GM18909 (cell line): ENCODE results near the gene FAM241B.

Experiments
- ATAC-seq: cut with Tn5 transposase; IDR thresholded peaks from one replicate; pipeline ENCODE4 v1.9.1; 2021; ENCODE audit warnings: mild to moderate bottlenecking; ENCODE audit not compliant: unreplicated experiment, poor library complexity

Gene FAM241B

GRCh38 chr10:69662901-69663300 is 32.9 kb downstream of the FAM241B start:
- no peak for ATAC-seq

GRCh38 chr10:69663369-69663947 is 33.4 kb downstream of the FAM241B start:
- ATAC-seq = no peak

GRCh38 chr10:69665474-69666320 is 35.6 kb downstream of the FAM241B start:
- ATAC-seq = no peak

GRCh38 chr10:69666756-69667155 is 36.7 kb downstream of the FAM241B start:
- no peak for ATAC-seq

GRCh38 chr10:69668721-69669120 is 38.7 kb downstream of the FAM241B start:
- ATAC-seq = no peak

GRCh38 chr10:69669409-69669808 is 39.4 kb downstream of the FAM241B start:
- no peak for ATAC-seq

GRCh38 chr10:69673521-69673920 is 43.5 kb downstream of the FAM241B start:
- ATAC-seq = no peak

- ATAC-seq = no peak
Observed at GRCh38 chr10:69674786-69675185, 44.7 kb downstream of the FAM241B start.

GRCh38 chr10:69676301-69676700 is 46.3 kb downstream of the FAM241B start:
- ATAC-seq = no peak

- ATAC-seq = no peak
Observed at GRCh38 chr10:69677985-69678654, 48.1 kb downstream of the FAM241B start.

GRCh38 chr10:69679736-69680135 is 49.7 kb downstream of the FAM241B start:
- ATAC-seq = no peak

GRCh38 chr10:69680610-69681009 is 50.6 kb downstream of the FAM241B start:
- no peak for ATAC-seq

- no peak for ATAC-seq
Observed at GRCh38 chr10:69681436-69681835, 51.4 kb downstream of the FAM241B start.

GRCh38 chr10:69682955-69683474 is 53.0 kb downstream of the FAM241B start:
- no peak for ATAC-seq
